ENCODE measurements around the gene AGO4.
"Not testable (repeated sequence)": the region's sequence is repeated elsewhere in the genome, so short reads cannot be mapped to it uniquely, and the experiment has no call there.

The AGO4 gene

GRCh38 chr1:35808450-35809113, 766 bp downstream of the AGO4 start:
- H3K4me3 ChIP-seq (ENCODE audit: low read depth in 1 of 2, low read length in 1 of 2), result peak overlapping the region; percentile 89 to 96
- no peak for TF ChIP-seq CTCF (IDR thresholded peaks at IDR 0.05)
- peaks cover 77 to 90% of the 10 kb centered on the region in 2 experiments for H3K4me1 ChIP-seq (ENCODE audit: control insufficient read depth in 1 of 2, insufficient read depth in 1 of 2, low read depth in 1 of 2, low read length in 1 of 2)
- no peaks in the 10 kb centered on the region for H3K9me3 ChIP-seq
- H3K36me3 ChIP-seq, result peaks cover 2% of the 10 kb centered on the region
- H3K27ac ChIP-seq, result peak overlapping the region; percentile 100
- H3K27me3 ChIP-seq, result no peaks in the 10 kb centered on the region

- peak overlapping the region; percentile 89 to 96 for H3K4me3 ChIP-seq (ENCODE audit: low read depth in 1 of 2, low read length in 1 of 2)
- H3K9me3 ChIP-seq, result no peaks in the 10 kb centered on the region
- peaks cover 2% of the 10 kb centered on the region for H3K36me3 ChIP-seq
- H3K27ac ChIP-seq, result peak overlapping the region; percentile 100
- no peak for TF ChIP-seq CTCF (IDR thresholded peaks at IDR 0.05)
- H3K27me3 ChIP-seq, result no peaks in the 10 kb centered on the region
- peaks cover 77 to 90% of the 10 kb centered on the region in 2 experiments for H3K4me1 ChIP-seq (ENCODE audit: control insufficient read depth in 1 of 2, insufficient read depth in 1 of 2, low read depth in 1 of 2, low read length in 1 of 2)
Observed at GRCh38 chr1:35809114-35810095, 1.6 kb downstream of the AGO4 start.

- Histone ChIP-seq H3K27ac (peak overlapping the region; percentile 100), H3K27me3 (no peaks in the 10 kb centered on the region), H3K36me3 (peaks cover 2% of the 10 kb centered on the region), H3K4me1 (ENCODE audit: control insufficient read depth in 1 of 2, insufficient read depth in 1 of 2, low read depth in 1 of 2, low read length in 1 of 2) (peaks cover 77 to 90% of the 10 kb centered on the region in 2 experiments), H3K9me3 (no peaks in the 10 kb centered on the region), H3K4me3 (ENCODE audit: low read depth in 1 of 2, low read length in 1 of 2) (peak overlapping the region; percentile 89 to 96)
- TF ChIP-seq CTCF (IDR thresholded peaks at IDR 0.05), result no peak
Observed at GRCh38 chr1:35810096-35810881, 2.5 kb downstream of the AGO4 start.

- Histone ChIP-seq H3K4me3 (ENCODE audit: low read depth in 1 of 2, low read length in 1 of 2) (peak overlapping the region in 1 of 2 experiments; percentile 28), H3K27ac (peak overlapping the region; percentile 100), H3K4me1 (ENCODE audit: control insufficient read depth in 1 of 2, insufficient read depth in 1 of 2, low read depth in 1 of 2, low read length in 1 of 2) (peaks cover 62 to 72% of the 10 kb centered on the region in 2 experiments)
- H3K36me3 ChIP-seq, H3K9me3 ChIP-seq, H3K27me3 ChIP-seq: not testable (repeated sequence)
Observed at GRCh38 chr1:35812754-35813153, 4.9 kb downstream of the AGO4 start.

- H3K4me3 ChIP-seq (ENCODE audit: low read depth in 1 of 2, low read length in 1 of 2), result no peak overlapping the region
- no peaks in the 10 kb centered on the region for H3K27me3 ChIP-seq
- TF ChIP-seq CTCF (IDR thresholded peaks at IDR 0.05), result no peak
- H3K36me3 ChIP-seq, result peaks cover 84% of the 10 kb centered on the region
- H3K9me3 ChIP-seq, result no peaks in the 10 kb centered on the region
- H3K27ac ChIP-seq, result peak overlapping the region; percentile 33
- H3K4me1 ChIP-seq (ENCODE audit: control insufficient read depth in 1 of 2, insufficient read depth in 1 of 2, low read depth in 1 of 2, low read length in 1 of 2), result no peaks in the 10 kb centered on the region
Observed at GRCh38 chr1:35825255-35825654, 17.4 kb downstream of the AGO4 start.
